Vagina (tissue), 2 donors: ENCODE measurements around the gene CREG2. TPM values are rescaled to one million over a fixed set of nuclear protein-coding genes. Genes with fewer than 3 reads are reported as not detected.

Experiments
- DNase-seq, 2 donors: peaks; one replicate each; pipeline ENCODE4 v3.0.0-alpha.2; 2017; ENCODE audit errors: extremely low spot score in 2 of 2
- H3K27ac ChIP-seq: fragments of 200-600 bp; sonication (generic); one replicate; pipeline ENCODE4 v1.5.1; 2019
- H3K27me3 ChIP-seq: fragments of 200-600 bp; sonication (generic); one replicate; pipeline ENCODE4 v1.5.1; 2019
- H3K36me3 ChIP-seq, 2 donors: fragments of 200-600 bp; sonication (generic); one replicate each; pipeline ENCODE4 v1.5.1; 2017 to 2019
- H3K4me1 ChIP-seq: fragments of 200-600 bp; sonication (generic); one replicate; pipeline ENCODE4 v1.5.1; 2019
- H3K4me3 ChIP-seq, 2 donors: fragments of 200-600 bp; sonication (generic); 1 replicate in 1 of 2; 2 replicates in 1 of 2; pipeline ENCODE4 v1.5.1; 2016 to 2019
- H3K9me3 ChIP-seq: fragments of 200-600 bp; sonication (generic); one replicate; pipeline ENCODE4 v1.5.1; 2019
- POLR2A ChIP-seq, 2 donors: fragments of 450-650 bp; IDR thresholded peaks; one replicate each; pipeline ENCODE4 v1.6.1; 2017; ENCODE audit warnings: antibody characterized with exemption in 2 of 2, mild to moderate bottlenecking in 2 of 2, moderate library complexity in 2 of 2
- POLR2AphosphoS5 ChIP-seq, 2 donors: sonication (generic); formaldehyde crosslinking; IDR thresholded peaks; one replicate each; pipeline ENCODE4 v1.9.0; 2017; ENCODE audit warnings: antibody characterized with exemption in 2 of 2, mild to moderate bottlenecking in 2 of 2, low read depth in 1 of 2; ENCODE audit not compliant: insufficient read depth in 1 of 2
- intact Hi-C: fragments of 100-400 bp; cut with DNase I; formaldehyde crosslinking; loops from one replicate; pipeline ENCODE4 v1.15.1; 2023
- total RNA-seq: library from RNA; depleted of rRNA; stranded (reverse); fragments of >200 nt; gene quantifications from one replicate; pipeline ENCODE4 v1.2.3, GENCODE V29; 2016
- TF ChIP-seq, protein P1 (sequence below), 3 experiments: fragments of 450-650 bp in 2 of 3; fragments of 200-600 bp in 1 of 3; sonication (generic) in 1 of 3; IDR thresholded peaks; one replicate each; pipeline ENCODE4 v1.5.1; 2017 to 2019; ENCODE audit warnings: antibody characterized with exemption in 3 of 3, mild to moderate bottlenecking in 2 of 3, moderate library complexity in 2 of 3

CREG2 gene
- total RNA-seq, 1 donor from 2014 or later = 0.25 TPM

DNA sequence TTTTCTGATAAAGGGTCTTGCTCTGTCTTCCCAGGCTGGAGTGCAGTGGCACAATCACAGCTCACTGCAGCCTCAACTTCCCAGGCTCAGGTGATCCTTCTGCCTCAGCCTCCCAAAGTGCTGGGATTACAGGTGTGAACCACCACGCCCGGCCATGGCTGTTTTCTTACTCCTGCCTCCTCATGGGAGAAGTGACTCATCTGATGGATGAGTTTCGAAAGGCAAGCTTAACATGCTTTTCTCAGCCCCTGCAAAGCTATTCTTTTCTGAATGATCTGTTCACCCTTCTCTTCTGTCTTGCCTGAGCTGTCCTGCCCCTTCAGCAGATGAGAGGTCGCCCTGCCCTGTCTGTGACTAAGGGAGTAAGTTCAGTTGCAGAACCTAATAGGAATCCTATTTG is 929 bp upstream of the CREG2 start:
- H3K4me3 ChIP-seq = no peak overlapping the region
- TF ChIP-seq, protein P1, sequence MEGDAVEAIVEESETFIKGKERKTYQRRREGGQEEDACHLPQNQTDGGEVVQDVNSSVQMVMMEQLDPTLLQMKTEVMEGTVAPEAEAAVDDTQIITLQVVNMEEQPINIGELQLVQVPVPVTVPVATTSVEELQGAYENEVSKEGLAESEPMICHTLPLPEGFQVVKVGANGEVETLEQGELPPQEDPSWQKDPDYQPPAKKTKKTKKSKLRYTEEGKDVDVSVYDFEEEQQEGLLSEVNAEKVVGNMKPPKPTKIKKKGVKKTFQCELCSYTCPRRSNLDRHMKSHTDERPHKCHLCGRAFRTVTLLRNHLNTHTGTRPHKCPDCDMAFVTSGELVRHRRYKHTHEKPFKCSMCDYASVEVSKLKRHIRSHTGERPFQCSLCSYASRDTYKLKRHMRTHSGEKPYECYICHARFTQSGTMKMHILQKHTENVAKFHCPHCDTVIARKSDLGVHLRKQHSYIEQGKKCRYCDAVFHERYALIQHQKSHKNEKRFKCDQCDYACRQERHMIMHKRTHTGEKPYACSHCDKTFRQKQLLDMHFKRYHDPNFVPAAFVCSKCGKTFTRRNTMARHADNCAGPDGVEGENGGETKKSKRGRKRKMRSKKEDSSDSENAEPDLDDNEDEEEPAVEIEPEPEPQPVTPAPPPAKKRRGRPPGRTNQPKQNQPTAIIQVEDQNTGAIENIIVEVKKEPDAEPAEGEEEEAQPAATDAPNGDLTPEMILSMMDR (IDR thresholded peaks at IDR 0.05) = no peak
- TF ChIP-seq POLR2A (IDR thresholded peaks at IDR 0.05) (no peak), POLR2AphosphoS5 (IDR thresholded peaks at IDR 0.05; ENCODE audit: insufficient read depth in 1 of 2, low read depth in 1 of 2) (peak in 1 of 2 donors; percentile 22)
- no peaks in the 10 kb centered on the region for H3K9me3 ChIP-seq
- intact Hi-C loops = no loop called here
- no peak overlapping the region for H3K27ac ChIP-seq
- H3K27me3 ChIP-seq = no peaks in the 10 kb centered on the region
- H3K36me3 ChIP-seq = no peaks in the 10 kb centered on the region
- H3K4me1 ChIP-seq = peaks cover 18% of the 10 kb centered on the region
- DNase-seq = no peak

DNA sequence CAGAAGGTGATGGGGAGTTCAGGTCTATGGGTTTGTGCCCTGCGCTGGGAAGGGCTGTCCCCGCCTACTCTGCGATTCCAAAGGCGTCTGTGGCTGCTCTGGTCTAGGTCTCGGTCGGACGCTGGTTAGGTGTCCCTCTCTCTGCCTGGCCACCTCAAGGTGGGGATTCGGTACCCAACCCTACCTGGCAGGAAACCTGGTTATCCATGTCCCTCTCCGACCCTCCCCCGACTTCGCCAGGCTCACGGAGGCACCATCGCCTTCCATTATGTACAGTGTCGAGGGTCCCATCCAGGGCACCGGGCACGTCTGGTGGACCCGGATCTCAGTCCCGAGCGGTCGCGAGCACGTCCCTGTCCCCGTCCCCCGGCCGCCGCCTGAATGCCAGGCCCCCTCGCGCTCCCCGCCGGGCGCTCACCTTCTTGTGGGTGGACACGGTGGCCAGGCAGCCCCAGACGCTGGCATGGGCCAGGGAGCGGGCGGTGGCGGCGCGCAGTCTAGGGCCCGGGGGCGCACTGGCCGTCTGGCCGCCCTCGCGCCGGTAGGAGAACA is 628 bp downstream of the CREG2 start:
- no peaks in the 10 kb centered on the region for H3K36me3 ChIP-seq
- H3K27me3 ChIP-seq = no peaks in the 10 kb centered on the region
- TF ChIP-seq, protein P1 (IDR thresholded peaks at IDR 0.05) = no peak
- TF ChIP-seq POLR2A (IDR thresholded peaks at IDR 0.05) = no peak
- no peak for TF ChIP-seq POLR2AphosphoS5 (IDR thresholded peaks at IDR 0.05; ENCODE audit: insufficient read depth in 1 of 2, low read depth in 1 of 2)
- no peak overlapping the region for H3K27ac ChIP-seq
- H3K9me3 ChIP-seq = no peaks in the 10 kb centered on the region
- H3K4me3 ChIP-seq = peak overlapping the region; percentile 37 to 46
- H3K4me1 ChIP-seq = peaks cover 18% of the 10 kb centered on the region
- intact Hi-C loops = no loop called here
- no peak for DNase-seq

DNA sequence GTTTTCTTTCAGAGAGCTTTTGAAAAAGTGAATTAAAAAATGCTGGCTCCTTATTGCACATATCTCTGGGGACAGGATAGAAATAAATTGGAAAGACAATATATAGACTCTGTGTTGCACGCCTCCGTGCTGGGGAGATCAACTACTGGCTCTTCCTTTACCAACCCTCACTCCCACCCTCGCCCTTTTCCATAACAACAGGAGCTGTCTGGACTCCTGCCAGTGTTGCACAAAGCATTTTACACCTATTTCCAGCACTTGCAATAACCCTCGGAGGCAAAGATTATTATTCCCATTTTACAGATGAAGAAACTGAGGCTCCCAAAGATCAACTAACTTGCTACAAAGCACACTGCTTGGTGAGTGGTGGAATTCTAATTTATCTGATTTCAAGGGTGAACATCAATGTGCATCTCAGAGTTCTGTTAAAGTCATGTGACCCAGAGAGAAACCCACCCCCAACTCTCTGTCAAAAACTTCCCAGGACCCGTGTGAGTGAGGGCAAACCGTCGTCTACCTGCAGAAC is 4.2 kb downstream of the CREG2 start:
- no peak for DNase-seq
- Histone ChIP-seq H3K9me3 (no peaks in the 10 kb centered on the region), H3K27ac (no peak overlapping the region), H3K4me3 (no peak overlapping the region), H3K36me3 (no peaks in the 10 kb centered on the region), H3K4me1 (peaks cover 22% of the 10 kb centered on the region), H3K27me3 (no peaks in the 10 kb centered on the region)
- TF ChIP-seq POLR2AphosphoS5 (IDR thresholded peaks at IDR 0.05; ENCODE audit: insufficient read depth in 1 of 2, low read depth in 1 of 2) (no peak), POLR2A (IDR thresholded peaks at IDR 0.05) (no peak)
- TF ChIP-seq, protein P1 (IDR thresholded peaks at IDR 0.05) = no peak
- intact Hi-C loops = no loop called here

DNA sequence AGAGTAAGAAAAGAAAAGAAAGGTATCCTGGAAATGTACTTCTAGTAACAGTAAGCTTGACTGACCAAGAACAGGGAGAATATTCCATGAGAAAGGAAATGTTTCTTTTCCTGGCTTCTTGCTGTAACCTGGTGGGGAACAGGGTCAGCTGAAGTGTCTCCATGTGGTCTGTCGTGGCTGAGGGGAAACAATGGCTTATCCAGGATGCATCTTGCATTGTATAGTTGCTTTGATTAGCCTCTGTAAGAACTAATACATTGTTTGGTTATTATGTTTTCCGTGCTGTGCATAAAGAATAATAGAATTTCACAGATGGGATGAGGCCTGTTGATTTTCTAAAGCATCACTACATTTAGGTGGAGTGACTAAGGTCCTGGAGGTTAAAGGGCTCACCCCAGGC is 4.9 kb downstream of the CREG2 start:
- DNase-seq = no peak
- Histone ChIP-seq H3K4me3 (no peak overlapping the region), H3K4me1 (peaks cover 18% of the 10 kb centered on the region), H3K27ac (no peak overlapping the region), H3K27me3 (no peaks in the 10 kb centered on the region), H3K36me3 (no peaks in the 10 kb centered on the region), H3K9me3 (no peaks in the 10 kb centered on the region)
- intact Hi-C loops = no loop called here
- TF ChIP-seq POLR2AphosphoS5 (IDR thresholded peaks at IDR 0.05; ENCODE audit: insufficient read depth in 1 of 2, low read depth in 1 of 2) = no peak
- no peak for TF ChIP-seq POLR2A (IDR thresholded peaks at IDR 0.05)
- TF ChIP-seq, protein P1 (IDR thresholded peaks at IDR 0.05) = no peak

DNA sequence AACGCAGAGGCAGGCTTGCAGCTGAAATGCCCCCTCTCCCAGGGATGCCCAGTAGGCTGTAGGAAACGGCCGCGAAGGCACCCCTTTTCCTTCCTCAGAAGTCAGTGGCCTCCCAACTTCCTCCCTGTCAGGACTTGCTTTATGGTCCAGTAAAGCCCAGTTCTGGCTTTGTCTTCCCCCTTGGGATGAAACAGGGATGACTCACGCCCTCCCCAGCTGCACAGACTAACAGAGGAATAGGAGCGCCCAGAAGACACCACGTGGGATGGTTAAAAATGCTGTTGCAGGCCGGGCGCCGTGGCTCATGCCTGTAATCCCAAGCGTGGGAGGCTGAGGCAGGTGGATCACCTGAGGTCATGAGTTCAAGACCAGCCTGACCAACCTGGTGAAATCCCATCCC is 6.9 kb downstream of the CREG2 start:
- H3K27me3 ChIP-seq = no peaks in the 10 kb centered on the region
- DNase-seq = no peak
- H3K36me3 ChIP-seq = no peaks in the 10 kb centered on the region
- no peaks in the 10 kb centered on the region for H3K9me3 ChIP-seq
- H3K27ac ChIP-seq = no peak overlapping the region
- intact Hi-C loops = no loop called here
- H3K4me3 ChIP-seq = no peak overlapping the region
- TF ChIP-seq POLR2AphosphoS5 (IDR thresholded peaks at IDR 0.05; ENCODE audit: insufficient read depth in 1 of 2, low read depth in 1 of 2) = peak; percentile 19 to 66
- TF ChIP-seq, protein P1 (IDR thresholded peaks at IDR 0.05) = no peak
- H3K4me1 ChIP-seq = peaks cover 10% of the 10 kb centered on the region
